HCT116 (cell line): ENCODE data around the gene GSTM4.

Source experiments
- POLR2AphosphoS5 ChIP-seq: IDR thresholded peaks from 2 replicates; pipeline ENCODE4 v1.6.1; 2011; ENCODE audit warnings: mild to moderate bottlenecking, low read depth, low read length, moderate library complexity
- YY1 ChIP-seq: IDR thresholded peaks from 2 replicates; pipeline ENCODE4 v1.6.1; 2011; ENCODE audit warnings: low read length, low read depth, moderate library complexity, mild to moderate bottlenecking; ENCODE audit not compliant: insufficient replicate concordance; ENCODE audit errors: extremely low read depth
- TF ChIP-seq, protein P1 (sequence below), 3 experiments: fragments of 200-600 bp in 1 of 3; sonication (generic) in 1 of 3; IDR thresholded peaks in 2 of 3; conservative IDR thresholded peaks in 1 of 3; 2 replicates each; pipeline ENCODE4 v1.5.1; 2012 to 2017; ENCODE audit warnings: low read depth in 2 of 3, low read length in 2 of 3, antibody characterized with exemption in 1 of 3, borderline replicate concordance in 1 of 3, control low read depth in 1 of 3, mild to moderate bottlenecking in 1 of 3, mixed read lengths in 1 of 3, mixed run types in 1 of 3, moderate library complexity in 1 of 3; ENCODE audit not compliant: insufficient read depth in 1 of 3

DNA sequence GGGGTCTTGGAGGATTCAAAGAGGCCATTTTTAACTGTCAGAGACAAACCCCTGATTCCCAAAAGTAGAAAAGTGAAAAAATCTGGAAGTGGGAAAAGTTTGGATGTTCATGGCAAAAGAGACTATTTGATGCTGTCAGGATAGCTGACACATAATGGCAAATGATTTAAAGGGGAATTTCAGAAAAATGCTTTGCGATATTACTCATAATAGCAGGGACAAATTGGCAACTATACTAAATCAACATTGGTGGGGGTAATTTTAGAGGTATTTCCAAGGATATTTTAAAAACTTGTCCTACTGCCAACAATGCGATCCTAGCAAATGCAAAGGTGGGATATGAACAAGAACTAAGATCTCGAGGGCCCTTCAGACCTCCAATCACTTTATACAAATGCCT lies 5.3 kb upstream of the GSTM4 start:
- TF ChIP-seq POLR2AphosphoS5 = no peak
- TF ChIP-seq, protein P1, sequence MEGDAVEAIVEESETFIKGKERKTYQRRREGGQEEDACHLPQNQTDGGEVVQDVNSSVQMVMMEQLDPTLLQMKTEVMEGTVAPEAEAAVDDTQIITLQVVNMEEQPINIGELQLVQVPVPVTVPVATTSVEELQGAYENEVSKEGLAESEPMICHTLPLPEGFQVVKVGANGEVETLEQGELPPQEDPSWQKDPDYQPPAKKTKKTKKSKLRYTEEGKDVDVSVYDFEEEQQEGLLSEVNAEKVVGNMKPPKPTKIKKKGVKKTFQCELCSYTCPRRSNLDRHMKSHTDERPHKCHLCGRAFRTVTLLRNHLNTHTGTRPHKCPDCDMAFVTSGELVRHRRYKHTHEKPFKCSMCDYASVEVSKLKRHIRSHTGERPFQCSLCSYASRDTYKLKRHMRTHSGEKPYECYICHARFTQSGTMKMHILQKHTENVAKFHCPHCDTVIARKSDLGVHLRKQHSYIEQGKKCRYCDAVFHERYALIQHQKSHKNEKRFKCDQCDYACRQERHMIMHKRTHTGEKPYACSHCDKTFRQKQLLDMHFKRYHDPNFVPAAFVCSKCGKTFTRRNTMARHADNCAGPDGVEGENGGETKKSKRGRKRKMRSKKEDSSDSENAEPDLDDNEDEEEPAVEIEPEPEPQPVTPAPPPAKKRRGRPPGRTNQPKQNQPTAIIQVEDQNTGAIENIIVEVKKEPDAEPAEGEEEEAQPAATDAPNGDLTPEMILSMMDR (IDR thresholded peaks at IDR 0.05 in 2 of 3, conservative IDR thresholded peaks at IDR 0.05 in 1 of 3; ENCODE audit: borderline replicate concordance in 1 of 3, insufficient read depth in 1 of 3, low read depth in 2 of 3, low read length in 2 of 3) = no peak
- no peak for TF ChIP-seq YY1
